ENCODE measurements around the gene NOD2. TPM values are rescaled to one million over a fixed set of nuclear protein-coding genes. Genes with fewer than 3 reads are reported as not detected.

Gene NOD2
- total RNA-seq, 1 experiment from 2014 or later, result 5.4 TPM

DNA sequence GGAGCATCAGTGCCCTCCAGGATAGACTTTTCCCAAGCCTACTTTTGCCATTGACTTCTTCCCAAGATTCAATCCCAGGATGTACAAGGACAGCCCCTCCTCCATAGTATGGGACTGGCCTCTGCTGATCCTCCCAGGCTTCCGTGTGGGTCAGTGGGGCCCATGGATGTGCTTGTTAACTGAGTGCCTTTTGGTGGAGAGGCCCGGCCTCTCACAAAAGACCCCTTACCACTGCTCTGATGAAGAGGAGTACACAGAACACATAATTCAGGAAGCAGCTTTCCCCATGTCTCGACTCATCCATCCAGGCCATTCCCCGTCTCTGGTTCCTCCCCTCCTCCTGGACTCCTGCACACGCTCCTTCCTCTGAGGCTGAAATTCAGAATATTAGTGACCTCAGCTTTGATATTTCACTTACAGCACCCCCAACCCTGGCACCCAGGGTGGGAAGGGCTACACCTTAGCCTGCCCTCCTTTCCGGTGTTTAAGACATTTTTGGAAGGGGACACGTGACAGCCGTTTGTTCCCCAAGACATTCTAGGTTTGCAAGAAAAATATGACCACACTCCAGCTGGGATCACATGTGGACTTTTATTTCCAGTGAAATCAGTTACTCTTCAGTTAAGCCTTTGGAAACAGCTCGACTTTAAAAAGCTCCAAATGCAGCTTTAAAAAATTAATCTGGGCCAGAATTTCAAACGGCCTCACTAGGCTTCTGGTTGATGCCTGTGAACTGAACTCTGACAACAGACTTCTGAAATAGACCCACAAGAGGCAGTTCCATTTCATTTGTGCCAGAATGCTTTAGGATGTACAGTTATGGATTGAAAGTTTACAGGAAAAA lies 38.8 kb downstream of the NOD2 start (continued):
- TF ChIP-seq, protein P1, sequence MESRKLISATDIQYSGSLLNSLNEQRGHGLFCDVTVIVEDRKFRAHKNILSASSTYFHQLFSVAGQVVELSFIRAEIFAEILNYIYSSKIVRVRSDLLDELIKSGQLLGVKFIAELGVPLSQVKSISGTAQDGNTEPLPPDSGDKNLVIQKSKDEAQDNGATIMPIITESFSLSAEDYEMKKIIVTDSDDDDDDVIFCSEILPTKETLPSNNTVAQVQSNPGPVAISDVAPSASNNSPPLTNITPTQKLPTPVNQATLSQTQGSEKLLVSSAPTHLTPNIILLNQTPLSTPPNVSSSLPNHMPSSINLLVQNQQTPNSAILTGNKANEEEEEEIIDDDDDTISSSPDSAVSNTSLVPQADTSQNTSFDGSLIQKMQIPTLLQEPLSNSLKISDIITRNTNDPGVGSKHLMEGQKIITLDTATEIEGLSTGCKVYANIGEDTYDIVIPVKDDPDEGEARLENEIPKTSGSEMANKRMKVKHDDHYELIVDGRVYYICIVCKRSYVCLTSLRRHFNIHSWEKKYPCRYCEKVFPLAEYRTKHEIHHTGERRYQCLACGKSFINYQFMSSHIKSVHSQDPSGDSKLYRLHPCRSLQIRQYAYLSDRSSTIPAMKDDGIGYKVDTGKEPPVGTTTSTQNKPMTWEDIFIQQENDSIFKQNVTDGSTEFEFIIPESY (IDR thresholded peaks at IDR 0.05; ENCODE audit: extremely low read depth, insufficient replicate concordance, low read length), result no peak
- TF ChIP-seq SP1 (IDR thresholded peaks at IDR 0.05; ENCODE audit: low read depth) (no peak), FOSL1 (IDR thresholded peaks at IDR 0.05; ENCODE audit: low read depth) (no peak), CEBPB (IDR thresholded peaks at IDR 0.05; ENCODE audit: low read depth) (no peak), EGR1 (IDR thresholded peaks at IDR 0.05; ENCODE audit: low read depth) (no peak), YY1 (IDR thresholded peaks at IDR 0.05; ENCODE audit: extremely low read depth, insufficient replicate concordance, low read depth, low read length) (no peak), POLR2AphosphoS5 (IDR thresholded peaks at IDR 0.05; ENCODE audit: low read depth, low read length) (no peak), TCF7L2 (IDR thresholded peaks at IDR 0.05; ENCODE audit: borderline replicate concordance, extremely low read depth, insufficient read depth, insufficient read length) (no peak), ELF1 (IDR thresholded peaks at IDR 0.05; ENCODE audit: borderline replicate concordance, low read depth) (no peak), JUND (IDR thresholded peaks at IDR 0.05) (no peak), ZFX (IDR thresholded peaks at IDR 0.05) (no peak)

DNA sequence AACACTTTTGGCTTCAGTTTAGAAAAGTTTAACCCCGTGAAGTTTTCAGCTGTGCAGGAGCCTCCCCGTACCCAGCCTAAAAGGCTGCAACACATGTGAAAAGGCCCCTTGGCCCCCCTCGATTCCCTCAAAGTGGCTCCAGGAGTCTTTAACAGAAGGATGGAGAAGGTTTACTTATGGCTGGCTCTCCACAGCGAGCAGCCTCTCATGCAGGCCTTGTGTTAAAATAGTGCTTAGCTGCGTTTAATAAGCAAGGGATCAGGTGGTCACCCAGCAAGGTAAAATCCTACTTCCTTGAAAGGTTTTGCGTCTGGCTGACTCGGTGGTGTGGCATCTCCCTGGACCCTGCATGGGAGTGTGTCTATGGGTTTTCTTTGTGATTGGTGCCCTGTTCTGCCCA lies 40.1 kb downstream of the NOD2 start:
- CTCF ChIA-PET, result no interaction called here
- TF ChIP-seq, protein P2, sequence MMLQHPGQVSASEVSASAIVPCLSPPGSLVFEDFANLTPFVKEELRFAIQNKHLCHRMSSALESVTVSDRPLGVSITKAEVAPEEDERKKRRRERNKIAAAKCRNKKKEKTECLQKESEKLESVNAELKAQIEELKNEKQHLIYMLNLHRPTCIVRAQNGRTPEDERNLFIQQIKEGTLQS (IDR thresholded peaks at IDR 0.05), result no peak
- TF ChIP-seq YY1 (IDR thresholded peaks at IDR 0.05; ENCODE audit: extremely low read depth, insufficient replicate concordance, low read depth, low read length) (no peak), EGR1 (IDR thresholded peaks at IDR 0.05; ENCODE audit: low read depth) (no peak), CBX3 (IDR thresholded peaks at IDR 0.05; ENCODE audit: low read depth) (no peak), RAD21 (IDR thresholded peaks at IDR 0.05; ENCODE audit: low read depth) (no peak)
- TF ChIP-seq, protein P1 (IDR thresholded peaks at IDR 0.05; ENCODE audit: extremely low read depth, insufficient replicate concordance, low read length), result no peak
- TF ChIP-seq, protein P3, sequence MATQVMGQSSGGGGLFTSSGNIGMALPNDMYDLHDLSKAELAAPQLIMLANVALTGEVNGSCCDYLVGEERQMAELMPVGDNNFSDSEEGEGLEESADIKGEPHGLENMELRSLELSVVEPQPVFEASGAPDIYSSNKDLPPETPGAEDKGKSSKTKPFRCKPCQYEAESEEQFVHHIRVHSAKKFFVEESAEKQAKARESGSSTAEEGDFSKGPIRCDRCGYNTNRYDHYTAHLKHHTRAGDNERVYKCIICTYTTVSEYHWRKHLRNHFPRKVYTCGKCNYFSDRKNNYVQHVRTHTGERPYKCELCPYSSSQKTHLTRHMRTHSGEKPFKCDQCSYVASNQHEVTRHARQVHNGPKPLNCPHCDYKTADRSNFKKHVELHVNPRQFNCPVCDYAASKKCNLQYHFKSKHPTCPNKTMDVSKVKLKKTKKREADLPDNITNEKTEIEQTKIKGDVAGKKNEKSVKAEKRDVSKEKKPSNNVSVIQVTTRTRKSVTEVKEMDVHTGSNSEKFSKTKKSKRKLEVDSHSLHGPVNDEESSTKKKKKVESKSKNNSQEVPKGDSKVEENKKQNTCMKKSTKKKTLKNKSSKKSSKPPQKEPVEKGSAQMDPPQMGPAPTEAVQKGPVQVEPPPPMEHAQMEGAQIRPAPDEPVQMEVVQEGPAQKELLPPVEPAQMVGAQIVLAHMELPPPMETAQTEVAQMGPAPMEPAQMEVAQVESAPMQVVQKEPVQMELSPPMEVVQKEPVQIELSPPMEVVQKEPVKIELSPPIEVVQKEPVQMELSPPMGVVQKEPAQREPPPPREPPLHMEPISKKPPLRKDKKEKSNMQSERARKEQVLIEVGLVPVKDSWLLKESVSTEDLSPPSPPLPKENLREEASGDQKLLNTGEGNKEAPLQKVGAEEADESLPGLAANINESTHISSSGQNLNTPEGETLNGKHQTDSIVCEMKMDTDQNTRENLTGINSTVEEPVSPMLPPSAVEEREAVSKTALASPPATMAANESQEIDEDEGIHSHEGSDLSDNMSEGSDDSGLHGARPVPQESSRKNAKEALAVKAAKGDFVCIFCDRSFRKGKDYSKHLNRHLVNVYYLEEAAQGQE (IDR thresholded peaks at IDR 0.05; ENCODE audit: low read depth), result no peak

More for the DNA sequence above, 40.1 kb downstream of the NOD2 start:
- POLR2A ChIA-PET, result no interaction called here
- Histone ChIP-seq H3K9me2 (ENCODE audit: insufficient read depth) (no peaks in the 10 kb centered on the region), H3K4me1 (ENCODE audit: control insufficient read depth in 1 of 2, insufficient read depth in 2 of 2, low read length in 2 of 2) (no peaks in the 10 kb centered on the region), H3K9me3 (ENCODE audit: control insufficient read depth in 1 of 2, insufficient read depth in 1 of 2, low read depth in 1 of 2, low read length in 2 of 2) (no peaks in the 10 kb centered on the region), H3K4me2 (ENCODE audit: low read length) (no peak overlapping the region), H3K27me3 (ENCODE audit: insufficient read depth, low read length) (no peaks in the 10 kb centered on the region), H3K79me2 (ENCODE audit: insufficient read depth, low read length) (no peaks in the 10 kb centered on the region), H3K9ac (ENCODE audit: low read length) (no peak overlapping the region), H3K27ac (ENCODE audit: low read depth, low read length) (no peak overlapping the region), H4K20me1 (ENCODE audit: insufficient read depth) (no peaks in the 10 kb centered on the region), H2AFZ (ENCODE audit: low read depth, low read length, poor library complexity, severe bottlenecking) (no peak overlapping the region), H3K4me3 (replicated peaks in 1 of 2; ENCODE audit: low read depth in 1 of 2, low read length in 2 of 2) (no peak overlapping the region), H3K36me3 (ENCODE audit: control insufficient read depth in 1 of 2, insufficient read depth in 2 of 2, low read length in 2 of 2) (no peaks in the 10 kb centered on the region)
- RAD21 ChIA-PET (ENCODE audit: low non-redundant PET in 1 of 2, low total read pairs in 2 of 2, uncharacterized antibody in 2 of 2, unreplicated experiment in 2 of 2), result no interaction called here
- intact Hi-C loops (cut with micrococcal nuclease), result no loop called here
- BruUV-seq (replicated peaks), result no TSS peak
- DNase-seq (ENCODE audit: low read depth, low spot score), result no peak
- ATAC-seq, result no peak
